Osteoblast (primary cell): ENCODE results near the gene DHRS2. TPM values are rescaled to one million over a fixed set of nuclear protein-coding genes. Genes with fewer than 3 reads are reported as not detected.

Experiments used
- DNase-seq: peaks from one replicate; pipeline ENCODE4 v3.0.0; 2011; ENCODE audit warnings: low spot score, mixed read lengths; ENCODE audit not compliant: insufficient read length; ENCODE audit errors: missing footprints
- H2AFZ ChIP-seq: 2 replicates; pipeline ENCODE4 v1.6.0; 2011; ENCODE audit warnings: mild to moderate bottlenecking, low read length
- H3K27ac ChIP-seq: 2 replicates; pipeline ENCODE4 v1.5.1; 2011; ENCODE audit warnings: mild to moderate bottlenecking, low read depth, low read length, moderate library complexity
- H3K27me3 ChIP-seq: 2 replicates; pipeline ENCODE4 v1.6.0; 2012; ENCODE audit warnings: mild to moderate bottlenecking, control low read depth, inconsistent platforms, low read length, moderate library complexity; ENCODE audit not compliant: insufficient read depth
- H3K36me3 ChIP-seq: 2 replicates; pipeline ENCODE4 v1.5.1; 2011; ENCODE audit warnings: mild to moderate bottlenecking, low read length, control low read depth, moderate library complexity; ENCODE audit not compliant: insufficient read depth
- H3K4me1 ChIP-seq: 2 replicates; pipeline ENCODE4 v1.5.1; 2011; ENCODE audit warnings: mild to moderate bottlenecking, low read length, control low read depth, moderate library complexity; ENCODE audit not compliant: insufficient read depth
- H3K4me2 ChIP-seq: 2 replicates; pipeline ENCODE4 v1.6.0; 2011; ENCODE audit warnings: mild to moderate bottlenecking, low read length; ENCODE audit not compliant: insufficient read depth
- H3K4me3 ChIP-seq: fragments of 200-600 bp; sonication (generic); 3 replicates; pipeline ENCODE4 v1.5.1; 2012; ENCODE audit warnings: mild to moderate bottlenecking, low read length, inconsistent platforms; ENCODE audit not compliant: insufficient read depth
- H3K79me2 ChIP-seq: 2 replicates; pipeline ENCODE4 v1.6.0; 2012; ENCODE audit warnings: mild to moderate bottlenecking, low read length, control low read depth, inconsistent platforms; ENCODE audit not compliant: insufficient read depth
- H3K9me3 ChIP-seq: 2 replicates; pipeline ENCODE4 v1.5.1; 2011; ENCODE audit warnings: low read depth, low read length, control low read depth
- H4K20me1 ChIP-seq: 2 replicates; pipeline ENCODE4 v1.6.0; 2012; ENCODE audit warnings: mild to moderate bottlenecking, low read length, control low read depth; ENCODE audit not compliant: insufficient read depth
- total RNA-seq: library from RNA; depleted of rRNA; stranded (reverse); fragments of >200 nt; gene quantifications from 2 replicates; pipeline ENCODE4 v1.2.3, GENCODE V29; 2012
- TF ChIP-seq, protein P1 (sequence below): IDR thresholded peaks from 2 replicates; pipeline ENCODE4 v1.5.1; 2011; ENCODE audit warnings: mild to moderate bottlenecking, low read depth, low read length, moderate library complexity; ENCODE audit errors: extremely low read depth

Gene DHRS2
- total RNA-seq, 1 donor, result under 0.01 TPM

DNA sequence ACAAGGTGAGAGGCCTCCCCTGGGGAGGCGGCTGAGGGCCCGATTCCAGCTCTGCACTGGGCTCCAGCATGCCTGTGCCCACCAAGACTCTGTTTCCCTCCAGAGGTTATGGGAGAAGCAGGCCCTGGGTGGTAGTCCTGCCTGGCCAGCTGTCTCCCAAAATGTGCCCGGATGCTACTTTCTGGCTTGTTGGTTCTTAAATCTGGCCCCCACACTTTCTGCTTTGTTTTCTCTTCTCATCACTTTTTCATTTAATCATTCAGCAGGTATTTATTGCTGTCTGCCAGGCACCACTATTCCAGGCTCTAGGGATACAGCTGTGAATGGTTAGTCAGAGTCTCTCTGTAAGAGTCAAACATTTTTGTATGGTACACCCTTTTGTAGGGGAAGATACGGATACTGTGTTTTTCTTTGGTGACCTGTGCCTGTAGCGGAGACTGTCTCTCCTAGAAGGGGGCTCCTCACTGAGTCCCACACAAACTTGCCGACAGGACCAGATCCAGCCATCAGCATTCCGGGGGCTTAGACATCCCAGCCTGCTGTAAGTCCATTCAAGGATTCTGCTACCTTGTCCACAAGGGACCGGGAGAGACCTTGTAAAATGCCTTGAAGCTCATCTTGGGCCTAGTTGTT, 3.8 kb downstream of the DHRS2 start:
- Histone ChIP-seq H3K4me1 (peaks cover 29% of the 10 kb centered on the region), H3K9me3 (no peaks in the 10 kb centered on the region), H3K79me2 (no peaks in the 10 kb centered on the region), H2AFZ (no peak overlapping the region), H4K20me1 (no peaks in the 10 kb centered on the region), H3K4me2 (peak overlapping the region; percentile 18), H3K36me3 (no peaks in the 10 kb centered on the region), H3K4me3 (no peak overlapping the region), H3K27ac (peak overlapping the region; percentile 29), H3K27me3 (no peaks in the 10 kb centered on the region)
- peak; percentile 86 for DNase-seq
- TF ChIP-seq, protein P1, sequence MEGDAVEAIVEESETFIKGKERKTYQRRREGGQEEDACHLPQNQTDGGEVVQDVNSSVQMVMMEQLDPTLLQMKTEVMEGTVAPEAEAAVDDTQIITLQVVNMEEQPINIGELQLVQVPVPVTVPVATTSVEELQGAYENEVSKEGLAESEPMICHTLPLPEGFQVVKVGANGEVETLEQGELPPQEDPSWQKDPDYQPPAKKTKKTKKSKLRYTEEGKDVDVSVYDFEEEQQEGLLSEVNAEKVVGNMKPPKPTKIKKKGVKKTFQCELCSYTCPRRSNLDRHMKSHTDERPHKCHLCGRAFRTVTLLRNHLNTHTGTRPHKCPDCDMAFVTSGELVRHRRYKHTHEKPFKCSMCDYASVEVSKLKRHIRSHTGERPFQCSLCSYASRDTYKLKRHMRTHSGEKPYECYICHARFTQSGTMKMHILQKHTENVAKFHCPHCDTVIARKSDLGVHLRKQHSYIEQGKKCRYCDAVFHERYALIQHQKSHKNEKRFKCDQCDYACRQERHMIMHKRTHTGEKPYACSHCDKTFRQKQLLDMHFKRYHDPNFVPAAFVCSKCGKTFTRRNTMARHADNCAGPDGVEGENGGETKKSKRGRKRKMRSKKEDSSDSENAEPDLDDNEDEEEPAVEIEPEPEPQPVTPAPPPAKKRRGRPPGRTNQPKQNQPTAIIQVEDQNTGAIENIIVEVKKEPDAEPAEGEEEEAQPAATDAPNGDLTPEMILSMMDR, result no peak

DNA sequence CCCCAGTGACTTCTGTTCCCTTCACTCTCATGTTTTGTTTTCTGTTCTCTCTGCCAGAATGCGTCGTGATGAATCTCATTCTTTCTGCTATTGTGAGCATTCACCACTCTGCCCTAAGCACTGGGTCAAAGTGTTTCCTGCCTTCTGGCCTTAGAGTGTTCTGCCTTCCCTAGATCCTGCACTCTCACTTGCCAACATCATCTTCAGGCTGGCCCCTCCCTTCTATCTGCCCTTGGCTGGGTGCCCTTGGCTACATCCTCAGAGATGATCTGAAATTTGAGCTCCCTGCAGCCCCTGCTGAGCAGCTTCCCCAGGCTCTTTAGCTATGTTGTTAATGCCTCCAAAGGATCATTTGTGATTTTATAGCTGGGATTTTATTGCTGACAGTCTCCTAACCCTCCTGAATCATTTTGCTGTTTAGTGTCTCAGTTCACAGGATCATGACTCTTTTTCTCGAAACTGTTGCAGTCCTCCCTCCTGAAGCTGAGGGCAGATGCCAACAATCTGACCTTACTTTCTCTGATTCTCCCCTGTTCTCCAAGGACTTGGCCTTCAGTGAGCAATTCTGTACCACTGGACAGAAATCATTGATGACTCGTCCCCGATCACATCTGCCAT, 4.5 kb downstream of the DHRS2 start:
- H3K4me3 ChIP-seq, result no peak overlapping the region
- H3K27me3 ChIP-seq, result no peaks in the 10 kb centered on the region
- peaks cover 29% of the 10 kb centered on the region for H3K4me1 ChIP-seq
- H4K20me1 ChIP-seq, result no peaks in the 10 kb centered on the region
- H2AFZ ChIP-seq, result peak overlapping the region; percentile 15
- DNase-seq, result peak; percentile 88
- no peaks in the 10 kb centered on the region for H3K79me2 ChIP-seq
- TF ChIP-seq, protein P1, result no peak
- H3K4me2 ChIP-seq, result peak overlapping the region; percentile 18
- H3K36me3 ChIP-seq, result no peaks in the 10 kb centered on the region
- H3K9me3 ChIP-seq, result no peaks in the 10 kb centered on the region
- peak overlapping the region; percentile 29 for H3K27ac ChIP-seq

DNA sequence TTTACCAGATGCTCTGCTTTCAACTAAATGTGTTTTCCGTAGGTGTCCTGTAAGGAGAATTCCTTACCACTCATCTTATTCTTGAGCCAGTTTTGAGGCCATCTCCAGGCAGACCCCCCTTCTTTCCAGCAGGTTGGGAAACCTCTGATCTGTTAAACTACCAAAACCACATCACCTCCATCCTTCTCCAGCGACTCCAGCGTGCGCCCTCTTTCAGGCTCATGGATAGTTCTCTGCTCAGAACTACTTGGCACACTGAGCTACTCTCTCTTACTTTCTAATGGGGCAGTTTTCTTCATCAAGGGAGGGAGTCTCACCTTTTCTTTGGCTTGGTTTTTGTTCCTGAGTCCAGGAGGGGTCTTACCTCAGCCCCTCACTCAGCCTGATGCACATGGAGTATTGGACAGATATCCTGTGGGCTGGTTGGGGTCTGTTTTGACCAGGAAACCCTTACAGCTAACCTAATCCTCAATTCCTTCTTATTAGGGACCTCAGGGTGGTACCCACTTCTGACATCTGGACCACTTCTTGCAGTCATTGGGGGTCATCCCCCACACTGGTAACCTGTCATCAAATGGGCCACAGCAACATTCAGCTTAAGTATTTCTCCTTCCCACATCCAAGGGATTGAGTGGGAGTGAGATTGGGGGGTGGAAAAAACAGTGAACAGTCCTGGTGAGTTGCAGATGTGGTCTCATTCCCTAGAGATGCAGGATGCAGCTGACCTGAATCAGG, 5.2 kb downstream of the DHRS2 start:
- DNase-seq, result peak; percentile 38
- Histone ChIP-seq H2AFZ (peak overlapping the region; percentile 59), H3K27me3 (no peaks in the 10 kb centered on the region), H3K4me3 (no peak overlapping the region), H3K36me3 (no peaks in the 10 kb centered on the region), H3K4me2 (peak overlapping the region; percentile 6), H3K4me1 (peaks cover 29% of the 10 kb centered on the region), H4K20me1 (no peaks in the 10 kb centered on the region), H3K27ac (peak overlapping the region; percentile 29), H3K9me3 (no peaks in the 10 kb centered on the region), H3K79me2 (no peaks in the 10 kb centered on the region)
- TF ChIP-seq, protein P1, result no peak
